Measurements from ENCODE around the gene HTRA3.

Gene HTRA3

GRCh38 chr4:8283161-8283560, 13.6 kb downstream of the HTRA3 start:
- no peak for DNase-seq (ENCODE audit: low read depth, low spot score)
- no peak overlapping the region for H3K27ac ChIP-seq
- no peak overlapping the region for H3K9ac ChIP-seq (ENCODE audit: insufficient read length)
- TF ChIP-seq FOXP2 (optimal IDR thresholded peaks at IDR 0.05; ENCODE audit: control extremely low read depth, extremely low read length, insufficient read depth) = no peak
- no peaks in the 10 kb centered on the region for H3K9me3 ChIP-seq (ENCODE audit: low read depth, low read length)
- H3K4me3 ChIP-seq = no peak overlapping the region
- no peaks in the 10 kb centered on the region for H3K36me3 ChIP-seq (ENCODE audit: insufficient read depth, low read length)

- Histone ChIP-seq H3K4me3 (no peak overlapping the region), H3K27ac (no peak overlapping the region), H3K36me3 (ENCODE audit: insufficient read depth, low read length) (no peaks in the 10 kb centered on the region), H3K9me3 (ENCODE audit: low read depth, low read length) (no peaks in the 10 kb centered on the region), H3K9ac (ENCODE audit: insufficient read length) (no peak overlapping the region)
- no peak for TF ChIP-seq POLR2AphosphoS5 (IDR thresholded peaks at IDR 0.05; ENCODE audit: borderline replicate concordance, low read depth, low read length)
- no peak for TF ChIP-seq FOXP2 (optimal IDR thresholded peaks at IDR 0.05; ENCODE audit: control extremely low read depth, extremely low read length, insufficient read depth)
- TF ChIP-seq EZH2 (IDR thresholded peaks at IDR 0.05) = no peak
- no peak for DNase-seq (ENCODE audit: low read depth, low spot score)
Observed at GRCh38 chr4:8283631-8284121, 14.1 kb downstream of the HTRA3 start.

- H3K27ac ChIP-seq = no peak overlapping the region
- no peaks in the 10 kb centered on the region for H3K9me3 ChIP-seq (ENCODE audit: low read depth, low read length)
- no peaks in the 10 kb centered on the region for H3K36me3 ChIP-seq (ENCODE audit: insufficient read depth, low read length)
- DNase-seq (ENCODE audit: low read depth, low spot score) = no peak
- H3K4me3 ChIP-seq = no peak overlapping the region
- H3K9ac ChIP-seq (ENCODE audit: insufficient read length) = no peak overlapping the region
- no peak for TF ChIP-seq EZH2 (IDR thresholded peaks at IDR 0.05)
- TF ChIP-seq POLR2AphosphoS5 (IDR thresholded peaks at IDR 0.05; ENCODE audit: borderline replicate concordance, low read depth, low read length) = no peak
- TF ChIP-seq FOXP2 (optimal IDR thresholded peaks at IDR 0.05; ENCODE audit: control extremely low read depth, extremely low read length, insufficient read depth) = no peak
Observed at GRCh38 chr4:8284391-8284790, 14.8 kb downstream of the HTRA3 start.

GRCh38 chr4:8285143-8285975, 15.8 kb downstream of the HTRA3 start:
- DNase-seq (ENCODE audit: low read depth, low spot score) = no peak
- Histone ChIP-seq H3K36me3 (ENCODE audit: insufficient read depth, low read length) (no peaks in the 10 kb centered on the region), H3K27ac (no peak overlapping the region), H3K4me3 (no peak overlapping the region), H3K9me3 (ENCODE audit: low read depth, low read length) (no peaks in the 10 kb centered on the region), H3K9ac (ENCODE audit: insufficient read length) (no peak overlapping the region)
- TF ChIP-seq POLR2AphosphoS5 (IDR thresholded peaks at IDR 0.05; ENCODE audit: borderline replicate concordance, low read depth, low read length) = no peak
- no peak for TF ChIP-seq EZH2 (IDR thresholded peaks at IDR 0.05)
- no peak for TF ChIP-seq FOXP2 (optimal IDR thresholded peaks at IDR 0.05; ENCODE audit: control extremely low read depth, extremely low read length, insufficient read depth)

- Histone ChIP-seq H3K9ac (ENCODE audit: insufficient read length) (no peak overlapping the region), H3K4me3 (no peak overlapping the region), H3K9me3 (ENCODE audit: low read depth, low read length) (no peaks in the 10 kb centered on the region), H3K27ac (no peak overlapping the region), H3K36me3 (ENCODE audit: insufficient read depth, low read length) (no peaks in the 10 kb centered on the region)
- TF ChIP-seq FOXP2 (optimal IDR thresholded peaks at IDR 0.05; ENCODE audit: control extremely low read depth, extremely low read length, insufficient read depth) (no peak), POLR2AphosphoS5 (IDR thresholded peaks at IDR 0.05; ENCODE audit: borderline replicate concordance, low read depth, low read length) (no peak), EZH2 (IDR thresholded peaks at IDR 0.05) (no peak)
- no peak for DNase-seq (ENCODE audit: low read depth, low spot score)
Observed at GRCh38 chr4:8285976-8286718, 16.6 kb downstream of the HTRA3 start.

- Histone ChIP-seq H3K9ac (ENCODE audit: insufficient read length) (no peak overlapping the region), H3K27ac (no peak overlapping the region), H3K9me3 (ENCODE audit: low read depth, low read length) (no peaks in the 10 kb centered on the region), H3K36me3 (ENCODE audit: insufficient read depth, low read length) (no peaks in the 10 kb centered on the region), H3K4me3 (no peak overlapping the region)
- no peak for DNase-seq (ENCODE audit: low read depth, low spot score)
- TF ChIP-seq POLR2AphosphoS5 (IDR thresholded peaks at IDR 0.05; ENCODE audit: borderline replicate concordance, low read depth, low read length) (no peak), EZH2 (IDR thresholded peaks at IDR 0.05) (no peak), FOXP2 (optimal IDR thresholded peaks at IDR 0.05; ENCODE audit: control extremely low read depth, extremely low read length, insufficient read depth) (no peak)
Observed at GRCh38 chr4:8286719-8287342, 17.3 kb downstream of the HTRA3 start.

GRCh38 chr4:8287343-8288280, 18.1 kb downstream of the HTRA3 start:
- DNase-seq (ENCODE audit: low read depth, low spot score) = no peak
- Histone ChIP-seq H3K9ac (ENCODE audit: insufficient read length) (no peak overlapping the region), H3K9me3 (ENCODE audit: low read depth, low read length) (no peaks in the 10 kb centered on the region), H3K36me3 (ENCODE audit: insufficient read depth, low read length) (no peaks in the 10 kb centered on the region), H3K27ac (no peak overlapping the region), H3K4me3 (no peak overlapping the region)
- no peak for TF ChIP-seq POLR2AphosphoS5 (IDR thresholded peaks at IDR 0.05; ENCODE audit: borderline replicate concordance, low read depth, low read length)
- TF ChIP-seq FOXP2 (optimal IDR thresholded peaks at IDR 0.05; ENCODE audit: control extremely low read depth, extremely low read length, insufficient read depth) = no peak
- TF ChIP-seq EZH2 (IDR thresholded peaks at IDR 0.05) = no peak
